SHP77 treated with DMSO at 0.1 percent for 48 hours (cell line): ENCODE data around the gene PDE4D.
"Not testable (repeated sequence)": the region's sequence is repeated elsewhere in the genome, so short reads cannot be mapped to it uniquely, and the experiment has no call there.

Experiments
- DNase-seq: peaks from one replicate; lab custom pipeline; 2025; lab: John Stamatoyannopoulos, UW

The PDE4D gene

DNA sequence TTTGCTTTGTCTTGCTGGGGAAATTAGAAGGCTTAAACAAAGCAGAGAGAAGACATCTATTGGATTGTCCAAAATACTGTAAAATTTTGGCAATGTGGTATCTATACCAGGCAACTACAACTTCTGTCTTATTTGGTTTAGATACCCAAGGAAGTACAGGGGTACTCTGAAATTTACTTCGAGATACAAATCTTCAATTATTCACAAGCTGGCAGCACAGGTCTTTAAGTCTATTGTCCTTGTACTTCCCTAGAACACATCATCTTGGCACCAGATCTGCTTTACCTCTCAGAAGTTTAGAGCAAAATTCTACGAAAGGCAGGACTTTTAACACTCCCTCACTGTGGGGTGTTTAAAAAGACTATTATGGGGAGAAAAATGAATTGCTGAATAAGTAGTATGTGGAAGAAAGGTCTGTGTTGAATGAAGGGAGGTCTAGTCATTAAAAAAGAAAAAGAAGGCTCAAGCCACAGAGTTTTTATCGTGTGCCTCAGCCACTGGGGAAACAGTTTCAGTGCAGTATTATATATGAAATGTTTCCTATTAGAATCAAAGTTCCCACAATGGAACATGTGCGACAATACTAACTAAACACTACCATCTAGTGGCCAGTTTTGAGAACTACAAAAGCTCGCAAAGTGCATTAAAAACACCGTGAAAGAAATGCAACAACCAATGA lies 93.7 kb downstream of the PDE4D start:
- DNase-seq: peak; percentile 15

DNA sequence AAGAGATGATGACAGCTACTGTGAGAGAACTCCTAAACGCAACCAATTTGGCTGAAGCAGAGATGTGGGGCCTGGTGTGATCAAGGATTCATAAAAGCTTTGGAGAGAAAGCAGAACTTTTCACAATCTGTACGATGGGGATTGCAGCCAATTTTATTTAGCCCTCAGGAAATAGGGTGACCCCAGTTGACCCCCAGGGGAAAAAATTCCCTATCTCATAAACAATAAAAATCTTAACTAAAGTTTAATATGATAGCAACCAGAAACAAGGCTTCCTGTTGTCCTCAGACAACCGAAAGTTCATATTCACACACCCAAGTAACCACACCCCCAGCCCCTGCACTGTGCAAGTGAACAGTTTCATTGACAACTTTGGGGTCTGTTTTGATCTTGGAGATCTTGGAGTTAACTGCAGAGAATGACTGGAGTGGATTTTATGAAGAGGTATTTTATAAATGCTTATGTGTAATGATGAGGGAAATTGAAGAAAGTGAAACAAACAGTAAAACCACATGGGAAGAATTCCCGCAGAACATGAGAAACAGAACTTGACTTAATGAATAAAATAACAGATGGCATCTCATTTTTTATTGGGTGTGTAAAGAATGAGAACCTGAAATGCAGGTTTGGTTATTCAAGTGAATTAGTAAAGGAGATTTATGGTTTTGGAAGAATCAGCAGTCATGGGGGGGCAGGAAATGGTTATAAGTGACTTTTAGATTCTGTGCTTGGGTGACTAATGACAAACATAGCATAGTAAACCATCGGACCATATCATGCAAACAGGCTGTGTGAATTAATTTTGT lies 94.5 kb downstream of the PDE4D start:
- DNase-seq: no peak

DNA sequence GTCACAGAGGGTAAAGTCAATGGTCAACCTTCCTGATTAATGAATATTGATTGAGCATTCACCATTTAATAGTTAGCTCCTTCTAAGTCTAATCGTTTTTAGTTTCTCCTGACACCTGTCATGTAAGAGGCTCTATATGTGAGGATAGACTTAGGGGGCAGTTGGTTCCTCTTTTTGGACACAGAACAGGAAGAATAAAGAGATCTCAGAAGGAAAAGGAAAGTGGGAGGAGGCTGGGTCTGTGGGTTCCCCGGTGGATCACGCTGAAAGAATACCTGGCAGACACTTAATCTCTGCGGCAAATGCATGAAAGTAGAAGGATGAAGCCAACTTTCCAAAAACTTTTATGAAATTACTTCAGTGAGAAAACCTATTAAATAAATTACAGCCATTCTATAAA lies 98.4 kb downstream of the PDE4D start:
- no peak for DNase-seq

DNA sequence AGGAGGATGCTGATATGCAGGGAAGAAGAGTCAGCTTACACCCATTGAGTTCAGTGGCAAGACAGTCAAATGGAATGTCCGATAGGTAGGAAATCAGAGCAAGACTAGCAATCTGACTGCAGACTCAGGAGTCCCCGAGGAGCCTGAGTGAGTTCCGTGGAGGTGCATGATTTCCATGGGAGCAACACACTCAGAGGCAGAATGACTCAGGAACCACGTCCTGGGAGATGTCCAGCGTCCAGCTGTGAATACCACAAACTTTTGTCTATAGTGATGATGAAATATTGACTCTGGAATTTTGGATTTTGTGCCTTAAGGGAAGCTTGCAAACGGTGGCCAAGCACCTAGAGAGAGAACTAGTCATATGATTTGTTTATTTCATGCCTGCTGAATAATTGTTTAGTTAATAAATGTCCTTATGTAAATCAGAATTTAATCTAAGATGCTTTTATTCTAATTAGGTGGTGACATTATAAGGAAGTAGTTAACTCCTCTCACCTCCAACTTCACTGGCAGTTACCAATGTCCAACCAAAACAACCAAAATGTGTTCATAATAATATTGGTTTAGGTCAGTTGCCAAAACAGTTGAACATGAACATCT lies 100.4 kb downstream of the PDE4D start:
- no peak for DNase-seq

DNA sequence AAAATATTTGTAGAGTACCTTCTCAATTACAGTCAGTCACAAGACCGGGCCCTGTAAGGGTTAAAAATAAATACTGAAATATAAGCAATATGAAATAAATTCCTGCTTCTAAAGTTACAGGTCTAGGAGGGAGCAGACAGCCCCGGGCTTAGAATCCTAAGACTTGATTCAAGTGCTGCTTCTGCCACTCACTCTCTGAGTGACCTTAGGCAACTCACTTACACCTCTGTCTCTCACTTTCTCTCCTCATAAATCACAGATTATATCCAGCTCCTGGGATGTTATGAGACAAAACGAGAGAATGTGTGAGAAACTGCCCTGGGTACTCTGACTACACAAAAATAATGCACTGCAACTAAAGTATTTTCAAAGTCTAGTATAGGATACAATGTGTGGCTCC lies 101.9 kb downstream of the PDE4D start:
- no peak for DNase-seq

DNA sequence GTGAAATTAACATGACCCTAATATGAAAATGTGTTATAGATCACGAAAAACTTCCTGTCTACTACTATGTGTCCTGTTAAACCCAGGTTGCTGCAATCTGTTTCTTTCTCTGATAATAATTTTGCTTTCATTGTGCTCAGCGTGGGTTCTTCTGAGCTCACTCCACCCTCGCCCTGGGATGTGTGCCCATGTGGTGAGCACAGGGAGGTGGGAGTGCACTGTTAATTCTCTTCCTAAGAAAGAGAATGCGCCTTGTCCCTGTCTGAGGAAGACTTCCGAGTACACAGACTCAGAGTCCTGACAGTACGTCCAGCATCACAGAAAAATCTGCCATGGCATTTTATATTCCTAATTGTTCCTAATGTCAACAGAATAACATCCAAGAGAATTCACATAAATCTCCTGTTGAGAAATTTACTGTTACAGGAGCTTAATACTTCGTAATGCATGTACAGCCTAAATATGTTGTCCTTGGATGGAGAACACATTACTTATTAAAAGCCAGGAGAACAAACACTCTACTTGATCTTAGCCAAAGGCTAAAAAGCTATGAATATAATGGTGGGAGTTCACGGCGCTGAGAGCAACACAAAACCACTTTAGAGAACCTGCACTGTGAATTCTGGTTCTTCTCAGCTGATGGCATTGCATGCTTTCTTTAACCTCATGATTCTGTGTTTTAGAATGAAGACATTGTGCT lies 102.6 kb downstream of the PDE4D start:
- no peak for DNase-seq

DNA sequence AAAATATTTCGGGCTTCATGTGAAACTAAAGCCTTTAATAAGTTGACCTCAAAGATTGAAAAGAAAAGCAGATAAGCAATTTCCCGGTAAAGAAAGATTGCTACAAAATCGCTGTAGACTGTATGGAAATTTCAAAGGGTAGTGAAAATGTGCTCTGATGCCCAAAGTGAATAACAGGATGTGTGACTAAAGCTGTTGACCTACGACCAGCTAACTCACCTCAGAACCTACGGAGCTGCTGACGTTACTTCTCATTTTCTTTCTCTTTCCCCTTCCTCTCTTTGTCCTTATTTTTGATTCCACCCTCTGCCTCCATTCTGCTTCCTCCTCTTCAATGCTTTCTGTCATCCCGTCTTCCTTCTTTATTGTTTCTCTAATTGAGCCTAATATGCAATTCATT lies 103.2 kb downstream of the PDE4D start:
- no peak for DNase-seq

DNA sequence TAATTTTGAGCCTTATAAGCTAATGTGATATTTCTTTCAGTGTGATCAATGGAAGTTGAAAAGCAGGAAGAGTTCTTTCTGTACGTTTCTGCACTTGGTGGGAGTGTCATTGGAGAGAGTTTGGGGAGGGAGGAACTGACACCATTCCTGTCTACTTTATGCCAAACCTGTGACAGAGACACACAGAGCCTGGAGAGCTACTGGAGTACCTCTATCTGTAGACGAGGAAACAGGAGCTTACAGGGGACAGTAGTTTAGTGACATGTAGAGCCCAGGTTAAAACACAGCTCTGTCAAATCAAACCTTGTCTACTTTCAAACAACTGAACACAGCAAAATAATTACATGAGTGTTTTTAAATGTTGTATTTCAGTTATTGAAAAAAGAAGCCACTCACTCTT lies 103.6 kb downstream of the PDE4D start:
- DNase-seq: no peak

DNA sequence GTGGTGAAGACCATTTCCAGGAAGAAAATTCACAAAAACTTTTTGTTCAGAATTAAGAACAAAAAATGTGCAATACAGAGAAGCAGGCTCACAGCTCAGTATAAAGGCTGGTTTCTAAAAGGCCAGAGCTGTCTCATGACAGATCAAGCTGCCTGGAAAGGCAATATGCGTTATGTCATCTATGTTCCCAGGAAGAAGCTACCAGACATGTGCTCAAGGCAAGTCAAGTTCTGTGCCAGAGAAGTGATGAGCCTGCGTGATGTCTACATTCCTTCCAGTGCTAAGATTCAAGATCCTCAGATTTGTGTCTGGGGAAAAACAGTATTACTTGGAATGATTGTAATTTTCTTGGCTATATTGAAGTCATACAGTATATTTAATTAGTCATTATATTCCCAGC lies 104.3 kb downstream of the PDE4D start:
- no peak for DNase-seq

DNA sequence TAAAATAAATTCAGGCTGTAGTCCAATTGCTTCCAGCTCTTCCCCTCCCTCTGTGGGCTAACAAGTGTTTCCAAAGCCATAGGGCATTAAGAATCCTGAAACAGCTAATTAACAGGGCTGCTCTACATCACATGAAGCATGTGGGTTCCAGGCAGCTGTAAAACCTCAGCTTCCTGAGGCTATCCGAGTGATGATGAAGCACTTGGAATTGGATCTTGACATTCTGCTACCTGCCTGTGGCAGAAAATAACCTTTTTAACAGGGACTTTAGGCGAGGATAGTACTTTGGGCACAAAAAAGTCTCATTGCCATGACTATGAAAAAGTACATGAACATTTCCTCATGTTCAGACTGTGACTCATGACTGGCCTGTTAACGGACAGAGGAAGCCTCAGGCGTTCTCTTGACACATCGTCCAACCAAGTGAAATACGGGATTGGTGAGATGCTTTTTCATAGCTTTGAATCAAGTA lies 107.2 kb downstream of the PDE4D start:
- no peak for DNase-seq

DNA sequence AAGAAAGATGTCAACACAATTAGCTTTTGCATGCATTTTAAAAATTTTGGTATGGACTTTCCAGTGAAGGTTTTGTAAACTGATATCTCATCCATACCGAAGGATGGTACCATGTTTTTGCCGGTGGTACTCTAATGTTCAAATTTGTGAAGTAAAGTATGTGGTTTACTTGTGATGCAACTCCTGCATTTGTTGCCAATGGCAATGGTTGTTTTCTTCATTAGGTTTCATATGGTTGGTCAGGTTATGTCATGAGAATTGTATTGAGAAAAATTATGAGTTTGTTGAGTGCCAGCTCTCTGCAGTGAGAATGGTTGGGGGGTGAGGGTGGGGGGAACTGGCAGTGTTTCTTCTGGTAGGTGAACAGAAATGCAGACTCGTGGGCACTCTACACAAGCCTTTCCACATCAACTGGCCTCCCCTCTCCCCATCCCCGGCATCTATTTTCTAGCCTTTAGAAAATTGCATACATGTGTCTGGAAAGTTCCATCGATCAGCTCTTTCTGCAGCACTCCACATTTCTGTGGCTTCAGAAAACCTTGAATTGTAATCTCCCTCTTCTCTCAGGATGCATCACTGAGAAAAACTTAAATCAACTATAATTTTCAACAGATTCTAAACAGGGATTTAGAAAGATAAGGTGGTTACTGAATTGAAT lies 107.7 kb downstream of the PDE4D start:
- no peak for DNase-seq

DNA sequence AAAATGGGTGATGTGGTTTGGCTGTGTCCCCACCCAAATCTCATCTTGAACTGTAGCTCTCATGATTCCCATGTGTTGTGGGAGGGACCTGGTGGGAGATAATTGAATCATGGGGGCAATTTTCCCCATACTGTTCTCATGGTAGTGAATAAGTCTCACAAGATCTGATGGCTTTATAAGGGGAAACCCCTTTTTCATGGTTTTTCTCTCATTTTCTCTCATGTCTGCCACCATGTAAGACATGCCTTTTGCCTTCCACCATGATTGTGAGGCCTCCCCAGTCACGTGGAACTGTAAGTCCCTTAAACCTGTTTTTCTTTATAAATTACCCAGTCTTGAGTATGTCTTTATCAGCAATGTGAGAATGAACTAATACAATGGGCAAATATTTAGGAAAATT lies 108.8 kb downstream of the PDE4D start:
- DNase-seq: not testable (repeated sequence)

DNA sequence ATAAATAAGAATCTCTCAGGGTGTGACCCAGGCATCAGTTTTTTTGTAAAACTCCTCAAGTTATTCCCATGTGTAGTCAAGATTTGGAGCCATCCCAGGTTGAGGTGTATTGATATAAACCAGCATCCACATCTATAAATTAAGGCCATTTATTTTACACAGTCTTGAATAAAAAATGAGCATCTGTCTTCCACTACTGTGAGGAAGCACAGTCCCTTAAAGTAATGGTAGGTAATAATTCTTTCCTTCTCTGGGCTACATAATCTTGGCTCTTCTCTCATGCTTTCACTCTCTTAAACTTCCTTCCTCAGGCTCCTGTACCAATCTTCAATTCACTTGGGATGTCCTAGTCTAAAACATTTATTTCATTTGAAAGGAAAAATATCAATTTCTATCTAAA lies 110.3 kb downstream of the PDE4D start:
- no peak for DNase-seq

DNA sequence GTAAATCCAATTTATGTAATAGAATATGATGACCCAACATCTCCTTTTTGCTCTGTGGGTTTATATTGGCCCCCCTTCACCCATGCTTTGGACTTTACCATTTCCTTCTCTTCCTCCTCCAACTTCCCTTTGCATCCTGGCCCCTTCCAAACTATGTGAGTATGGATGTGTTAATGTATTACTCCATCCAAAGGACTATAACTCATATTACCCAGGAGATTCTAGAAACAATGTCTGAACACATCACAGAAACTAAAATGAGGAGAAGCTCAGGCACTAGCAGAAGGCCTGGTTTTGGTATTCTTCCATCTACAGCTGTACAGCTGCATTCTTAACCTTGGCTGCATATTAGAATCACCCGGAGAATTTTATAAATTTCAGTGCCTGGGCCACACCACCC lies 110.7 kb downstream of the PDE4D start:
- no peak for DNase-seq

DNA sequence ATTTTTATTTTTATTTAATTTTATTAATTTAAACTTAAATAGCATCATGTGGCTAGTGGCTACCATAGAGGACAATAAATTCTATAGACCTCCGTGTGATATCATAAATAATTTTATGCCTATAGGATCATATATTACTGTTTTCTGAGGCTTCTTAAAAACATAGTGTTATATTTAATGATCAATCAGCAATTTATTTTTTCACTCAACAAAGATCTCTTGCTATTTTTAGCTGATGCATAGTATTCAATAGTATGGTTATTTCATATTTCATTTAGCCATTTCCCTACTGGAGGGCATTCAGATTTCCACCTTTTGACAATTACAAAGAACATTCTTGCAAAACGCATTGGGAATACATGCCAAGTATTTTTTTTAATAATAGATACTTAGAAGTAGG lies 114.1 kb downstream of the PDE4D start:
- no peak for DNase-seq

DNA sequence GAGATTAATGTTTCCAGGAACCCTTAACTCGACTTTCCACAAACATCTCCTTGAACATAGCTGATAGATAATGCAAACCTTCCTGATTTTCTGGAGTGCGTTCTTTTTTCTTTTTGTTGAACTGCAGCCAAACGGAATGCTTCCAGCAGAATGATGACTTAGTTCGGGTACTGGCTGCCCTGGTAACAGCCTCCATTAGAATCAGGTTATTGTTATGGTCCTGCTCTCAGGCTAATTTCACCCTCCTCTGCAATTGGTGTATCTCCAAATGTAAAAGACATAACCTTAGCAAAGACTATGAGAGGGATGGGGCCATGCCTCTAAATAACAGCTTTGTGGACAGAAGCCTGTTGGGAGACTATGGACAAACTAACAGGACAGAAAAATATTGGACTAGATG lies 116.5 kb downstream of the PDE4D start:
- no peak for DNase-seq

DNA sequence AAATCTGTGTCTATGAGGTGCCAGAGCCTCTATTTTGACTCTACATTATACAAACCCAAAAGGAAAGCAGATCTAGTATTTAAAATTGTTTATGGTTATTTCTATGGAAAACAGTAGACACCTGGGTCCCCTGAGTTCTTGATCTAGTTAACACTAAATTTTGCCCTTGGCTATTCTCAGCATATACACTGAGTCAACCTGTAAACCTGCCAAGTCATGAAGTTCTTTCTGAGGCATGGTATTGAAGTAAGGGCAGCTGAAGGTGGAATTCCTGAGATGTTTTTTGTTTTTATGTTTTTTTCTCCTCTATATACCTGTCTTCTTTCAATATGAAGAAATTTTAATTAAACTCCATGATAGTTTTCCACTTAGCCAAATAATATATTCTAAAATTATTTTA lies 120.2 kb downstream of the PDE4D start:
- no peak for DNase-seq

DNA sequence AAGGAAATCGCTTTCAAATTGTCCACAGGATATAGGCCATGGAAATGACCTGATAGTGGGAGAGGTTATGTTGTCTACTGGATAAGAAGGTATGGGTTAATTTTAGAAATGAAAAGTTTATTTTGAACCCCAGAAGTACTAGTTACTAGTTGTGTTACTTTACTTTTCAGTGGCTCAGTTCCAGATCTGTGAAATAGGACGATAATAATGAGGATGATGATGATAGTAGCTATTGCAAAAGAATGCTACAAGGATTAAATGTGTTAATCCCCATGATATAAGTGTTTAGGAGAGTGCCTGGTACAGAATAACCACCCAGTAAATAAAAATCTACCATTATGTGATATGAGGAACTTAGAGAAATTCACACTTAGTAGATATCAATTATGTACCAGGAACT lies 120.8 kb downstream of the PDE4D start:
- DNase-seq: no peak

DNA sequence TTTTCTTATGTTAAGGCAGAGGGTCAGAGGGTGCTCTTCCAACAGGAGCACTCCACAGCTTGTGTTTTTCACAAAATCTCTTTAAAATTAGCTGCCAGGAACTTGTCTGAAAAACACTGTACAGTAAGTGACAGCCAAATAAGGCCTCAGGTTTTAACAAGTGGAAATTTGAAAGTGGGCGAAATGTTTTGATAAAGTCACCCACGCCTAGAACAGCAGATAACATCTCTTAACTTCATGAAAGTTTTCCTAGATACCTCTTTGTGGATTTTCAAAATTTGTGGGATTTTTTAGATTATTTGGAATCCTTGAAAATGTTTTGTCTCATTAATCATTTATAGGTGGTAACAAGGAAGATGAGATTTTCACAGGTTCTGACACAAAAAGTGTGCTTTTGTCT lies 121.3 kb downstream of the PDE4D start:
- DNase-seq: no peak

DNA sequence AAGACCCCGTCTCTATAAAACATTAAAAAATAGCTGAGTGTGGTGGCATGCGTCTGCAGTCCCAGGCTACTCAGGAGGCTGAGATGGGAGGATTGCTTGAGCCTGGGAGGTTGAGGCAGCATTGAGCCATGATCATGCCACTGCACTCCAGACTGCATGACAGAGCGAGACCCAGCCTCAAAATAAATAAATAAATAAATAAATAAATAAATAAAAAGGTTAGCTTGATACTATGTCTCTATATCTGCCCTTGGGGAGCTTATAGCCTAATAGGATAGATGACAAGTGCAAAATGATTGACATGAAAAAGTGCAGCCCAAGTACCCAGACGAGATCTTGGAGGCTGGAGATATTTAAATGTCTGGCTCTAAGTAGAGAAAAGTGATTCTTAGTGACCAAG lies 122.6 kb downstream of the PDE4D start:
- DNase-seq: no peak

DNA sequence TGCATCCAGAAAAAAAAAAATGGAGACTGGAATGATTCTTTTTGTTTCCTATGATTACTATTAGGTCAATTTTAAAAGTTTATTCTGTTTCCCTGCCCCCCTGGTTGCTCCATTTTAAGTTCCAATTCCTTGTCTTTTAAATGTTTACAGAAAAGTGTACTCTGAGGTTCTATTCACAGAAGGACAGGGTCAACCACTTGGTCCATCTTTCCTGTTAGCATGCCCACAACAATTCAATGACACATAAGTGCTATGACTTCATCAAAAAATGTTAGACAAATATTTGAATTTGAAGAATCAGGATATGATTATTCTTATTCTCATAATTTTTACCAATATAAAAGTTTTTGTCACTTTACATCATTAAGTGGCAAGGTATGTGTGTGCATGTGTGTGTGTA lies 123.7 kb downstream of the PDE4D start:
- DNase-seq: no peak

DNA sequence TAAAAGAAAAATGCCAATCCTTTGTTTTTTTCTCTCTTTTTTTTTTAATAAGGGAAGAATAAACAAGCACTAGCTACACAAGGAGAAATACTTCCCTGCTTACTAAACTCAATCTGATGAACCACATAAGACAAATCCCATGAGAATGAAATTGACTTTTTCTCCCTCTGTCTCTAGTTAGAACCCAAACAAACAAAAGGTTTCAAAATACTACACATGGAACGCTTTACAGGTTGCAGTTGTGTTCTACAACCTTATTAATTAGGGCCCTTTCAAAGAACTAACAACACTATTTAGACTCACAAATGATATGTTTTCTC lies 124.5 kb downstream of the PDE4D start:
- DNase-seq: peak; percentile 57
